ENCODE results near the gene SLC31A2.

The SLC31A2 gene

DNA sequence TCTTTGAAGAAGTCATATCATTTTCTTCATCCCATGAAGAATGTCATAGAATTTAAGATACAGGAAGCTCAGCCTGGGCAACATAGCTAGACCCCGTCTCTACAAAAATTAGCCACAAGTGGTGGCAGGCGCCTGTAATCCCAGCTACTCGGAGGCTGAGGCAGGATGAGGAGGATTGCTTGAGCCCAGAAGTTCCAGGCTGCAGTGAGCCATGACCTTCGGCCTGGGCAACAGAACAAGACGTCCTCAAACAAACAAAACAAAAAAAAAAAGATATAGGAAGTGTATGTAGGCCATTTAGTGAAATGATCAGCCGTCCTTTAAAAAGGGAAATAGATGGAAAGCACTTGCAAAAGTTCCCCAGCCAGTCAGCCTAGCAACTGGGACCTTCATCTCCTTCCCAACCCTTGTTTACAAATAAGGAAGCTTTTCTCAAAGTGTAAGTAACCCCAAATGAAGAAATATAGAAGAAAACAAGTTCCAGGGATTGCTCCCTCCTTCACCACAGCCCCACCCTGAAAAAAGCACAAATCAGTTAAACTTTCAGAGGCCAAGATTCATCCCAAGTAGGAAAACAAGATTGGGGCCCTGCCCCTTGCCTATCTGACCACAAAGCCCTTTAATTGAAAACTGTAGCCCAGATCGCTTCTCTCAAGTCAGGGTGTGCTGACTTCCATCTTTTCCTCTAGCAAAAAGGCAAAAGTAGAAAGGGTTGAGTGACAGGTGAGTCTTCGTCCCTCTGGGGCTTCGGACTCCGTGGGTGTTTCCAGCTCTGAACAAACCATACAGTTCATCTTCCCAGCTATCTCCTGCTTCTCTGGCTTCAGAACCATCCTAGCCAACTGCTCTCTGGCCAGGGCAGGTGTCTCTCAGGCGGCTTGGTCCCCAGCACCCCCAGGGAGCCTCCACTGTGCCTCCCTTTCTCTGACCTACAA, 1.2 kb downstream of the SLC31A2 start:
- DNase-seq: no peak

DNA sequence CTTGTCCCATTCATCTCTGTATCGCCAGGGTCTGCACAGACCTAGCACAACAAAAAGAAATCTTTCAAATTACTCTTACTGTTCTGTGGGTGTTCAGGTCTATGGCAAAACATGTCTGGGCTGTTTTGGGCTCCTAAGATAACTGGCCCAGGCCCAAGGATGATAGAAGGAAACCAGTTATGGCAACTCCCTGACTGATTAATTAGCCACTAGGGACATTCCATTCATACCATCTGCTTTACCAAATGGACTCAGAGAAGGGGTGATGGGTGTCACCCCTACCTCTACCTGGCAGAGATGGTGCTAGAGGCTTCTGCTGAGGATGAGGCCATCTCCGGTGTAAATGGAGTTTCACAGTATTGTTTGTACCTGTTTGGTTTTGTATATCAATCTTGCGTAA, 1.9 kb downstream of the SLC31A2 start:
- no peak for DNase-seq

DNA sequence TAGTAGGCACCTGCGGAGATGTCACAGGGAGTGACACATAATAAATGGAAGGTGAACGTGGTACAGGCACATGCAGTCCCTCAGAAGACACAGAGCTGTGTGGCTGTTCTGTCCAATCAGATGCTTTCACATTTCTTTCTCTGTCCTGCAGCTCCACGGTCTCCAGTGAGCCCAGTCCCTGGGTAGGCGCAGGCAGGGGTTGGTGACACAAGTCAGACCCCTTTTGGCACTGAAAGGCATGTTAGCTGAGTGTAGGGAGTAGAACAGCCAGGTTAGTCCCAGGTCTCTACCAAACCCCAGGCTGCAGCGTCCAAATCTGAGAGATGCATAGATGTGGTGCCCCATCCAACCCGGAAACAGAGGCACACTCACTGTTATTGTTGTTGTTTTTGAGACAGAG, 2.8 kb downstream of the SLC31A2 start:
- DNase-seq: no peak

DNA sequence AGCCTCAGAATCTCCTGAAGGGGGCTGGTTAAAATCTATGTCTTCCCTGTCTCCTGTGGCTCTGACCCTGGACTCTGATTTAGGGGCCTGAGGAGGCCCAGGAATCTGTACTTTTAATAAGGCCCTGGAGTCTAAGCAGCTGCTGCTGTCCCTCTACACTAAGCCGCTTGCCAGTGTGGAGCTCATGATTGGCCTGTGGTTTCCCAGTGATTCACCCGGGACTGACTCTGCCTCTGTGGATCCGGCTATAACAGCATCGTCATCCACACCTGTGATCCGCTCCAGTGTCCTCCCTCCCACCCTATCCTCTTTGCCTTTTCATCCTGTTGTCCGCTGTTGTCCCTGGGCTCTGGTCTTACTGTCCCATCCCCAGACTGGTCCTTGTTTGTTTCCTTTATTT, 3.7 kb downstream of the SLC31A2 start:
- no peak for DNase-seq

DNA sequence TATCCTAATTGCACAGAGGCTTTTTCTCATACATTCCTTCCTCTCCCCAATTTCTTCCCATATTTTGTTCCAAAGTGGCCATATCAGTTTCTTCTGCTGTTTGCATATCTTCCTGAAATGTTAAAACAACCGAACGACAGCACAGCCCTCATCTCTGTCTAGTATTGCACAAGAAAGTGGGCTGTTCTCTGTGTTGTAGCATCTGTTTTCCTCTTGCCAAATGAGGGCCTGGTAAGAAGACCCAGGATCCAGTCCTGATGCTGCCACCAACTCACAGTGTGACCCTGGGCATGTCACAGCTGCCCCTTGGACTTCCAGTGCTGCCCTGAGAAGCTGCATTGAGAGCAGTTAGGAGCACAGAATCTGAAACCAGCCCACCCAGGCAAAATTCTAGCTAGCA, 4.1 kb downstream of the SLC31A2 start:
- DNase-seq: no peak

DNA sequence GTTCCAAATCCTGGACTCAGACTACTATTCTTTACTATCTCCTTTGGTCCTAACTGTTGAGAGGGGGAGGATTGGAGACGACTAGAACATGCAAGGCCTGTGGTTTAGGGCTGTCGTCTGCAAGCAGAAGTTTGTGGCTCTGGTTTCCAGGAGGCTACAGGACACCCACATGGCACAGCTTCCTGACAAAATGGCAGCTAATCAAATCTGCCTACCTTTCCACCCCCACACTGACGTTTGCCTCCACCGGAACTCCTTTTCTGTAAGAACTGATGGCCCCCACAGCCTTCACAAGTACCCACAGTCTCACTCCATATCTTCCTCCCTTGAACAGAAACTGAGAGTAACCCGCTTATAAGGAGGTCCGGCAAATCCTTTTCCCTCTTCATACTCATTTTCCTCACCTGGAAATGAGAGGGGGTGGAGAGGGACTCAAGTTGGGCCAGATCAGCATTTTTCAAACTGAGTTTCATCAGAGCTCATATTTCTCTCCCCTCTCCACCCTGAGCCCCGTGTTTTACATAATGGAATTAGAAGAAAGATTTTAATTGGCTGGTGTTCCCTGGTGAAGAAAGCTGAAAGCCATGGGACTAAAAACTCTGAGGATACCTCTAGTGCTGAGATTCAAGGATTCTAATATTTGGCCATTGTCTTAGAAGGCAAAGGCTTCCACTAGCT, 5.2 kb downstream of the SLC31A2 start:
- peak; percentile 14 for DNase-seq

DNA sequence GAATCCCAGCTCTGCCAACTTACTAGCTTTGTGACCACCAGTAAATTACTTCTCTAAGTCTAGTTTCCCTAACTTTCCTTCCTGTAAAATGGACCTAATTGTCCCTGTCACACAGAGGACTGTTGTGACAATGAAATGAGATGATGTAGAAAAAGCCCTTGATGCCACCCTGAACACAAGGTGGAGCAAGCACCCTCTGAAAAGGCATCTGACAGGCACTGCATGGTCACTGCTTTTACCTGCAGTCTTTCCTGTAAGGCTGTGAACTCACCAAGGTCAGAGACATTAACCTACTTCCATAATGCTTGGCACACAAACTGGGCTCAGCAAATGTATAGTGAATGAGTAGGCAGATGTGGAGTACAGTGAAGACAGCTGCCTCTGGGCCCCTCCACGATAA, 6.1 kb downstream of the SLC31A2 start:
- DNase-seq: no peak

DNA sequence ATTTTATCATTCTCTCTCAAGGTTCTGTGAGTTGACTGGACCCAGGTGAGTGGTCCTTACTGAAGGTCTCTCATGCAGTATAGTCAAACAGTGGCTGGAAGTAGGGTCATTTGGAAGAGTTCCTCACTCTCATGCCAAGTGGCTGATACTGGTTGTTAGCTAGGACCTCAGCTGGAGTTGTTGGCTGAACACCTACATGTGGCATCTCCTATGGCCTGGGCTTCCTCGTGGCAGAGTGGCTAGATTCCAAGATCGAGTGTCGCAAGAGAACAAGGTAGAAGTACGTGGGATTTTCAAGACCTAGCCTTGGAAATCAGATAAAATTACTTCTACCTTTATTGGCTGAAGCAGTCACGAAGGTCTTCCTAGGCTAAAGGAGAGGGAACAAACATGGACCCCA, 7.6 kb downstream of the SLC31A2 start:
- DNase-seq: no peak

DNA sequence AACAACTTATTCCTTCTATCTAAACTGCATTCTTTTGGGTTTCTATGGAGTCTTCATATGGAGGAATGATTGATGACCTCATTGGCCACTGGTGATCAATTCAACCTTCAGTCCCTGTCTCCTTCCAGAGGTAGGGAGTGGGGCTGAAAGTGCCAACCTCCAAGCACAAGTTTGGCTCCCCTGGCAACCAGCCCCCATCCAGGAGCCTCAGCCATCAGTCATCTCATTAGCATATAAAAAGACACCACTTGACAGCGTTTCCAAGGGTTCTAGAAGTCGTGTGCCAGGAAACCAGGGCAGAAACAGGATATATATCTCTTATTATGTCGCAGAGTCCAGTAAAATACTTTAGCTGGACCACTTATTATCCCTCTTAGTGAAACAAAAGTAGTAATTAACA, 9.8 kb downstream of the SLC31A2 start:
- DNase-seq: no peak

DNA sequence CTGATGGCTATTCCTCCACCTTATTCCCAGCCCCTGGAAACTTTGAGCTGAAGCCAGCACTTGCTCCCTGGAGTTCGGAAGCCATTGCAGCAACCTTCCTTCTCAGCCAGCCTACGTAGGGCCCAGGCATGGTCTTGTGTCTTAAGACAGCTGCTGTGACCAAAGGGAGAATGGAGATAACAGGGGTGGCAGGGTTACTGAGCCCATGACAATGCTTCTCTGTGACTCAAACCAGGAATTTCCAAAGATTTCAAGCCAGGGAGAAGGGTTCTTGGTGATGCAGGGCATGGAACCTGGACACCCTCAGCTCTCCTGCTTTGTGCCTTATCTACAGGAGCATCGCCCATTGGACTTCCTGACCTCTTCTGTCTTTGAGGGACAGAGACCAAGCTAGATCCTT, 12.2 kb downstream of the SLC31A2 start:
- DNase-seq: no peak

DNA sequence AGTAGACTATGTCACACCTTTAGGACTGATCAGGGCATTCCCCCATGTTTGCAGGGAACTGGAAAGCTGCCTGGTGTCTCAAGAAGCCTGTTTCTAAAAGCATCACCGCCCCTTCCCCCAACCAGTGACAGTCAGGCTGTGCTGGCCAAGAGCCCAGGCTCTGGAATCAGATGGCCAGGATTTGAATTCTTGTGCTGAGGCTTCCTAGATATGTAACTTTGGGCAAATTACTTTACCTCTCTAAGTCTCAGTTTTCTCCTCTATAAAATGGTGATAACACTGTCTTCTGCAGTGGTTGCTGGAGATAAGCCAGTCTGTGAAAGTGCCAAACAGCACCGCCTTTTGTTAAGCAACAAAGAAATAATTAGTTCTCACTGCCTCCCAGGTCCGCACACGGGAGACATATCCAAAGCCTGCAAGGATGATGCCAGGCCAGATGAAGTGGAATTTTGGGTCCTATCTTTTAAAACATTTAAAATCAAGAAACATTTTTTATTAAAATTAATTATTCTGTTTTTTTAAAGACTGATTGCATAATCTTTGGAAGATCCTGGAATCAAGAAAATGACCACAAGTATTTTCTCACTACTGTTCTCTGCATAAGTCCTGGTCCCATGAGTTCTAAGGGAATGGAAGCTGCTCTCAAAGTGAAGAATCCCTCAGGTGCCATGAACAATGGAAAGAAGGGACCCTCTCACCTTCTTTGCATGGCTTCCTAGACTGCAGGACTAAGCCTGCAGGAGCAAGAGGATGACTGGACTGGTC, 13.9 kb downstream of the SLC31A2 start:
- DNase-seq: no peak

DNA sequence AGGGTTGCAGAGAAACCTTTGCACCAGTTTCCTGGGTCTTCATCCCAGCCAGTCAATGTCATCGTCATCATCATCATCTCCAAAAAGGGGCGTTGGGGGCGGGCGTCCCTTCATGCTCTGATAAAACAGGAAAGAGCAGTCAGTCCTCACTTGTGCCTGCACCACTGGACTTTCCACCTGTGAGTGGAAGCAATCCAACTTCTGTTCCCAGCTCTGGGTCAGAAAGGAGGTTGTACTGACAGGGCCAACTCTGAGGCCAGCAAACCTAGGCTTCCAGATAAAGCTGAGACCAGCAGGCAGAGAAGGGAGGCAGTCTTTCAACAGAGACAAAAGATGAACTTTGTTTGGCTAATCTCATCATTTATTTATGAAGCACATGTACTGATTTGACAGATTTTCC, 15.2 kb downstream of the SLC31A2 start:
- DNase-seq: no peak

DNA sequence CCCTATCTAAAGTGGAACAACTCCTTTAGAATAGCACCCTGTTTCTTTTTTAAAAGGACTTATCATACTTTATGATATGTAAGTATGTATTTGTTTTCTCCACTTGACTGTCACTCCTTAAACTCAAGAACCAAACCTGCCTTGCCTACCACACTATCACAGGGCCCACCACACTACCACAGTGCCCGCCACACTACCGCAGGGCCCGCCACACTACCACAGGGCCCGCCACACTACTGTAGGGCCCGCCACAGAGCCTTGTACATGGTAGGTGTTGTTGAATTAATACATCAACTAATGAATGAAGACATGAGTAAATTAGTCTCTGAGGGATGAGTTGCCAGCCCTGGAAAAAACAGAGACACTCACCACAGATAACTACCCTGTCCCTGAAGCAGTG, 18.0 kb downstream of the SLC31A2 start:
- DNase-seq: no peak

DNA sequence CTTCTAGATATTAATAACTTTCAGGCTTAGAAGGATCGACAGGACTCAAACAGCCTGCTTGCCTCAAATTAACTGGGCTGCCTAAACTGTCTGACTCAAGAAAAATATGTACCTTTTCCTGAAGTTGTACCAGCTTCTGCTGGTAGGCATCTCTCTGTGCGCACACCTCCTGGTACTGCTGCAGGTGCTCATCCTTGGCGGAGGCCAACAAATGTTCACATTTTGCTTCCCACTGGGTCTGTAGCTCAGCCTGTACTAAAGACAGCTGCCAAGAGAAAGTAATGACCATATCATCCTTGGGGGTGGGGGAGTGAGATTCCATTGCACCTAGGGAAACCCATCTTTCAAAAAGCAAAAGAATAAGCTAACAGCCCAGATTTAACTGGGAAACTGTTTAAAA, 22.5 kb downstream of the SLC31A2 start:
- DNase-seq: no peak

DNA sequence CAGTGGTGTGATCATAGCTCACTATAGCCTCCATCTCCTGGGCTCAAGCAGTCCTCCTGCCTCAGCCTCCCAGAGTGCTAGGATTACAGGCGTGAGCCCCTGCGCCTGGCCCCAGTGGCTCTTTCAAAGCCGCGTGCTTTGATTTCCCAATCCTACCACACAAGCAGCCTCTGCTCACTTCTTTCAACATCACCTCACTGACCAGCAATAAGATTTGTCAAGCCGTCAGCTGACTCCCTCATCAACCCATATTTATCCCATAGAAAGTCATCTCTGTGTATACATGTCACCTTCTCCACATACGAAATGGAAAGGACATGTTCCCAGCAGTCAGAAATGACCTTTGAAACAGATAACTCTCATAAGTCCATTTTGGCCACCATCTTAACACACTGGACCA, 26.0 kb downstream of the SLC31A2 start:
- DNase-seq: no peak

DNA sequence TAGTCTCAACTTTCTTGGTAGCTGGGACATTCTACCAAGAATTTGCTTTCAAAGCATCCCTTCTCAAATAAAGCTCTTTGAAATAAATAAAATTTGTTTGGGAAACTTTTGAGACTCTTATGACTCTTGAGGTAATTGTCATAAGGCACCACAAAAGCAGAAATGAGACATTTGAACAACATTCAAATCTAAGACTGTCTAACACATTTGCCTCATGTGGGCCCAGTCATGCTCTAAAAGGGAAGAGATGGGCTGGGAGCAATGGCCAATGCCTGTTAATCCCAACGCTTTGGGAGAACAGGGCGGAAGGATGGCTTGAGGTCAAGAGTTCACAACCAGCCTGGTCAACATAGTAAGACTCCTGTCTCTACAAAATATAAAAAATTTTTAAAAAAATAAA, 26.4 kb downstream of the SLC31A2 start:
- DNase-seq: no peak

DNA sequence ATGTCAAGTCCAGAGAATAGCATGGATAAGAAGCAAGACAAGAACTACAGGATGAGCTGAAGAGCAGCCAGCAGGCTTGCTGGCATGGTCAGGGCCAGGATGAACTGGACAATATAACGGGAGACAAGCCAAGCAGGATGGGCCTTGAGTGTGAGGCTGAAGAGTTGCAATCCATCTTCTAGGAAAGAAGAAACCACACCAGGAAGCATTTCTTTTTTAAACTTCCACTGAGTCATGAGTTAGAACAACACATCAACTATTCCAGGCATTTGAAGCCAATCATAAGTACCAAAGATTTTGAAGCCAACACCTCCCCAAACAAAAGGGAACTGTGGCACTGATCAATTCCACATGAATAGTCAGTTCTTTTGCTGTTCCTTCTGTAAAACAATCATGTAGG, 27.3 kb downstream of the SLC31A2 start:
- DNase-seq: no peak

DNA sequence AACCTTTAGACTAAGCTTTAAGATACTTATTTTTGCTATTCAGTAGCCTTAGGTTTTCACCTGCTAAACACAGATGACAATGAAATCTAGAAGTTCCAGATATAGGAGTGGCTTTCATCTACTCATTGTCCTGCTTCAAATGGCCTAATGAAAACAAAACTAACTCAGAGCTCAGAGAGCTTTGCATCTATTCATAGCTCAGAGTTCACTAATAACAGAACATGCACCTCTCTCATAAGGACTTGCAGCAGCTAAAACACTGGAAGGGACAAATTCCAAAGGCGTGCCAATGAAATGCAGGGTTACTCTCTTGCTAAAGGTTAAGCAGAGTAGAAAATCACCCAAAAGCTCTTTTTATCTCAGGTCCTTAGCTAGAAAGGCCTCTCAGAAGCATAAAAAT, 29.0 kb downstream of the SLC31A2 start:
- DNase-seq: no peak

DNA sequence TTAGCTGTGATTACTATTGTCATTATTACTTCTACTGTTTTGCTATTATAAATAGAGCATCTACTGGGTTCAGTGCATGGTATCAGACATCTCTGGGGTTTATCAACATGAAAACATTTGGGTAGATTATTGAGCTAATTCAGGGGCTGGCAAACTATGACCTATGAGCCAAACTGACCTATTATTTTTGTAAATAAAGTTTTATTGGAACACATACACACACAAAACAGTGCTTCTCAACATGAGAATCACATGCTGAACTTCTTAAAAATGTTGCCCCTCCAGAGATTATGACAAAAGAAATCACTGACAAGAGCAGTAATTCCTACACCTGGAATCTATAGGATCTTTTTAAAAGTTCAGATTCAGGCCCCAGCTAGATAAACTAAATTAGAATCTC, 30.4 kb downstream of the SLC31A2 start:
- no peak for DNase-seq

DNA sequence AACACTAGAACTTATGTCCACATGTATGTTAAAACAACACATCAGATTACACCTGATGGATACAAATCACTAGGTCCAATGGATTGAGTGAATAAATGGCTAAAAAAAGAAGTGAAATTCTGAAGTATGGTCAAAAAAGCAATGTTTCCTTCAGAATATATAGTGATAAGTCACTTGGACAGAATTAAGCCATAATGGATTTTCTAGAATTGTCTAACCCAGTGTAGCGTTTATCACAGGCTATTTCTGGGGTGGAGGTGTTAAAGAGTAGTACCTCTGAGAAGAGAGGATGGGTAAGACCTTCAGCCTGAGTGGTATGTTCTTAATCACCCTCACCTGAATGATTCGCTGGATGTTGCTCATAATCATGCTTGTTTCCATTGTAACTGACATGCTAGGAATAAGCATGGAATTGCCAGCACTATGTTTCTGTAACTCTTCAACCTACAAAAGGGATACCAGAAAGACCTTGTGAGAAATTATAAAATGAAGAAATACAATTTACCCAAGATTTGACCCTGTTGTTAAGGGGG, 33.2 kb downstream of the SLC31A2 start:
- no peak for DNase-seq

DNA sequence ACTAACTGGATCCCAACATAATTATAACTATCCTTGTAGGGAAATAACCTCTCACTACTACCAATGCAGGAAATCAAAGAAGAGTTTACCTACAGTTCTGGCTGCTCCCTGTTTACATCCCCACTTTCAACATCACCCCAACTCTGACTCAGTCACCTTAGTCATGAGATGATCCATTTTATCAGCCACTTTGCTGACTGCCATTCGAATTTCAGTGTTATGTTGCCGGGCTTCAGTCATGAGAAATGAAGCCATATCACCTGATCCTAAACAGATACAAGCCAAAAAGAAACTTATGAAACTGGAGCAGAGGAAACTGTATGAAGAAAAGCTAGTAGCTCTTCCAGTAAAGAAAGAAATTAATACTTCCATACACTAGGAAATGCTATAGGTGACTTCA, 33.7 kb downstream of the SLC31A2 start:
- DNase-seq: no peak

DNA sequence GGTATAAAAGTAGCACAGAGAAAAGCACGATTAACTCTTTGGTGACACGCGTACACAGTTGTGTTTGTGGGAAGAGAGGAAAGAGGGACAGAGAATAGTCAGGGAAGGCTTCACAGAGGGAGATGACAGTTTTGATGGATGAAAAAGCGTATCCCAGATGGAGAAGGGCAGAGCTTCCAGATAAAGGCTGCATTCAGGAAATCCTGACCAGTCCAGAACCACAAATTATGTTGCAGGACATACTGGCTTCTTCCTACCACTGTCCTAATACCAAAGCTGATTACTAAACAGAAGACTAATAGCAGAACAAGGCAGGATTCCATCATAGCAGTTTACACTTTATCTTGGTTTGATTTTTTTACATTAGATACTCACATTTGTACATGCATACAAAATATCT, 34.5 kb downstream of the SLC31A2 start:
- DNase-seq: no peak

DNA sequence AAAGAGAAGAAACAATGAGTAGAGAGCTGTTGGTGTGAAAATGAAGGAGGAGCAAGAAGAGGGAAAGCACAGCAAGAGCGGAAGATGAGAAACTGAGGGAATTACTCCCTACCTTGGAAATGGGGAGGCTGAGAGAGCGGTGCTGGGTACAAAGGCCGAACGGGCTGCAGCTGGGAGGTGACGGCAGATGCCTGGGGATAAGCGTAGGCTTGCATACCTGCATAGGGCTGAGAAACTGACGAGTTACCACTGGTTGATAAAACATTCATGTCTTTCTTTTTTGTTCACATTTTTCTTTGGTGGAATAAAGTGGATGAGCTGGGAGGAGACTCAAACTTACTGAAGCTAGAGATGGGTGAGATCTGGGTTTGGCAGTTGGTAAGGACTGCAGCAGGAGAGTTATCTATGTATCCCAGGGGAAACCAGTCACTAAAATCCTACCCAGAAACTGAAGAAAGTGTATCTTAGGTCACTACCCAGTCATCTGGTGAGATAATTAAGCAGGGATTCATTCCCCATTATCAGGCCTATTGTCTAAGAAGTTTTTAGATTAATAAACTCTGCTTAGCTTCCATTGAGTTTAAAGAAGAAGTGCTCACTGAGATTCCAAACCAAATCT, 35.4 kb downstream of the SLC31A2 start:
- DNase-seq: no peak
